GM12878 (cell line): Measurements from ENCODE around the gene SNAPC2. TPM values are rescaled to one million over a fixed set of nuclear protein-coding genes. Genes with fewer than 3 reads are reported as not detected.

Experiments
- ATAC-seq: fragments of 200-7000 bp; cut with Tn5 transposase; 3 replicates; pipeline ENCODE4 v1.9.1; 2020; ENCODE audit warnings: mild to moderate bottlenecking, moderate library complexity
- BruUV-seq: library from RNA; stranded (reverse); fragments of 400-500 nt; replicated peaks from 2 replicates; lab custom pipeline; 2021; lab: Mats Ljungman, UMichigan
- CTCF ChIA-PET: fragments of 300-600 bp; sonication (Branson Sonifier 250); formaldehyde crosslinking; extraction: SDS; loops from one replicate; lab custom pipeline; 2021; ENCODE audit warnings: inconsistent platforms; lab: Yijun Ruan, JAX
- POLR2A ChIA-PET: fragments of 350-600 bp; formaldehyde crosslinking; extraction: SDS; loops from one replicate; lab custom pipeline; 2021; ENCODE audit warnings: inconsistent platforms; lab: Charles Lee
- RAD21 ChIA-PET: fragments of 300-600 bp; sonication (Branson Sonifier 250); formaldehyde crosslinking; loops from one replicate; lab custom pipeline; 2023; ENCODE audit warnings: antibody characterized with exemption; ENCODE audit not compliant: unreplicated experiment; lab: Charles Lee
- SMC1A ChIA-PET: fragments of 300-600 bp; sonication (Branson Sonifier 250); formaldehyde crosslinking; loops from one replicate; lab custom pipeline; 2023; ENCODE audit not compliant: unreplicated experiment, uncharacterized antibody; lab: Charles Lee
- DNase-seq: peaks from one replicate; pipeline ENCODE4 v3.0.0-alpha.2; 2011; ENCODE audit warnings: low read depth, low spot score
- FAIRE-seq: peaks from 3 replicates; lab custom pipeline; 2011; peaks lifted over from hg19 to GRCh38; lab: Jason Lieb, UNC
- H2AFZ ChIP-seq: 2 replicates; pipeline ENCODE4 v1.6.0; 2011; ENCODE audit warnings: low read depth, low read length, control low read depth; ENCODE audit not compliant: control insufficient read depth
- H3K27ac ChIP-seq: 2 replicates; pipeline ENCODE4 v1.5.1; 2011; ENCODE audit warnings: control low read depth; ENCODE audit not compliant: control insufficient read depth, insufficient read depth
- H3K27me3 ChIP-seq, 2 experiments: replicated peaks in 1 of 2; 2 replicates each; pipeline versions ENCODE4 v1.6.0 to v1.6.1; 2011; ENCODE audit warnings: low read length in 1 of 2; ENCODE audit not compliant: control insufficient read depth in 2 of 2, insufficient read depth in 2 of 2
- H3K36me3 ChIP-seq, 2 experiments: 2 replicates each; pipeline ENCODE4 v1.5.1; 2011; ENCODE audit warnings: low read length in 1 of 2; ENCODE audit not compliant: control insufficient read depth in 2 of 2, insufficient read depth in 2 of 2
- H3K4me1 ChIP-seq: 2 replicates; pipeline ENCODE4 v1.6.1; 2011; ENCODE audit warnings: mild to moderate bottlenecking, low read length, moderate library complexity, mixed read lengths; ENCODE audit not compliant: control insufficient read depth, insufficient read depth
- H3K4me2 ChIP-seq: 2 replicates; pipeline ENCODE4 v1.6.0; 2011; ENCODE audit warnings: control low read depth; ENCODE audit not compliant: control insufficient read depth, insufficient read depth
- H3K4me3 ChIP-seq: fragments of 200-600 bp; sonication (generic); 2 replicates; pipeline ENCODE4 v1.5.1; 2016
- H3K79me2 ChIP-seq: 2 replicates; pipeline ENCODE4 v1.6.0; 2011; ENCODE audit warnings: low read length; ENCODE audit not compliant: control insufficient read depth, insufficient read depth
- H3K9ac ChIP-seq: 2 replicates; pipeline ENCODE4 v1.8.0; 2011; ENCODE audit warnings: low read length, control low read depth, mixed read lengths; ENCODE audit not compliant: control insufficient read depth, insufficient read depth
- H3K9me3 ChIP-seq: replicated peaks from 3 replicates; pipeline ENCODE4 v1.5.1; 2011; ENCODE audit warnings: mild to moderate bottlenecking, low read length; ENCODE audit not compliant: control insufficient read depth, insufficient read depth
- H4K20me1 ChIP-seq: 2 replicates; pipeline ENCODE4 v1.6.0; 2011; ENCODE audit not compliant: control insufficient read depth, insufficient read depth
- BCLAF1 ChIP-seq: fragments of 450-650 bp; IDR thresholded peaks from 2 replicates; pipeline ENCODE4 v1.6.1; 2017; ENCODE audit warnings: antibody characterized with exemption, mild to moderate bottlenecking, moderate library complexity
- CBX5 ChIP-seq: sonication (generic); IDR thresholded peaks from 2 replicates; pipeline ENCODE4 v1.6.1; 2016; ENCODE audit warnings: low read depth, moderate library complexity, mild to moderate bottlenecking, inconsistent platforms
- ESRRA ChIP-seq: IDR thresholded peaks from 2 replicates; pipeline ENCODE4 v1.6.1; 2012; ENCODE audit warnings: mild to moderate bottlenecking, low read length, improper control_type of control experiment
- NFIC ChIP-seq: IDR thresholded peaks from 2 replicates; pipeline ENCODE4 v1.6.1; 2012; ENCODE audit warnings: low read depth, mild to moderate bottlenecking, inconsistent platforms, low read length, moderate library complexity
- POLR2AphosphoS5 ChIP-seq: IDR thresholded peaks from 2 replicates; pipeline ENCODE4 v1.6.1; 2011; ENCODE audit warnings: mild to moderate bottlenecking, low read length, inconsistent platforms
- SKIL ChIP-seq: fragments of 450-650 bp; IDR thresholded peaks from 2 replicates; pipeline ENCODE4 v1.6.1; 2017; ENCODE audit warnings: mild to moderate bottlenecking, low read depth, inconsistent platforms; ENCODE audit not compliant: poor library complexity, severe bottlenecking
- SREBF1 ChIP-seq: IDR thresholded peaks from 2 replicates; pipeline ENCODE4 v1.6.1; 2012; ENCODE audit warnings: mild to moderate bottlenecking, low read length
- WGBS: methylation state at CpG from one replicate; pipeline ENCODE4 v1.1.6; 2016; ENCODE audit warnings: low lambda C conversion rate; ENCODE audit not compliant: insufficient replicate concordance, insufficient coverage; ENCODE audit errors: missing lambda C conversion rate; 5-methylcytosine and 5-hydroxymethylcytosine counted together
- in situ Hi-C: fragments of 300-500 bp; cut with MboI; formaldehyde crosslinking; loops from 9 replicates; pipeline ENCODE4 v1.14.3; 2018; ENCODE audit warnings: mixed read lengths
- intact Hi-C: fragments of 100-400 bp; cut with micrococcal nuclease; formaldehyde crosslinking; loops from one replicate; pipeline ENCODE4 v1.14.2; 2022; ENCODE audit not compliant: unreplicated experiment
- polyA plus RNA-seq, 11 experiments: library from polyadenylated mRNA; depleted of rRNA in 4 of 11; unstranded in 6 of 11; stranded (reverse) in 5 of 11; fragments of >200 nt; fragmentation: Nextera tagmentation in 4 of 11; fragmentation: Illumina TruSeq in 1 of 11; extraction: Ambion mirVana in 4 of 11; extraction: Trizol in 1 of 11; gene quantifications; 1 replicate in 1 of 11; 2 replicates in 10 of 11; pipeline versions ENCODE4 v1.2.1 to v1.2.3, GENCODE V29; 2011 to 2016; ENCODE audit warnings: inconsistent platforms in 2 of 11, missing spikeins in 2 of 11, low read depth in 1 of 11
- total RNA-seq, 4 experiments: library from RNA; depleted of rRNA in 3 of 4; stranded (reverse); fragments of >200 nt in 3 of 4; fragmentation: Illumina TruSeq in 1 of 4; extraction: Trizol in 1 of 4; gene quantifications; 2 replicates each; pipeline versions ENCODE4 v1.2.1 to v1.2.3, GENCODE V29; 2013 to 2021
- TF ChIP-seq, protein P1 (sequence below): fragments of 450-650 bp; IDR thresholded peaks from 2 replicates; pipeline ENCODE4 v1.6.1; 2018; ENCODE audit warnings: borderline replicate concordance, mild to moderate bottlenecking; ENCODE audit not compliant: partially characterized antibody
- TF ChIP-seq, protein P2 (sequence below), 3 experiments: IDR thresholded peaks in 2 of 3; conservative IDR thresholded peaks in 1 of 3; 2 replicates each; pipeline ENCODE4 v1.5.1; 2011; ENCODE audit warnings: low read depth in 3 of 3, low read length in 3 of 3, mild to moderate bottlenecking in 3 of 3, control low read depth in 2 of 3, moderate library complexity in 2 of 3, inconsistent platforms in 1 of 3, mixed read lengths in 1 of 3; ENCODE audit not compliant: control insufficient read depth in 2 of 3, insufficient read depth in 1 of 3; ENCODE audit errors: extremely low read depth in 1 of 3

Gene SNAPC2
- total and polyA plus RNA-seq, 10 of the 15 experiments (the other 5 are each of a cell fraction or from before 2014, with no cell fraction given) = 0.19 to 20.8 (median 12.6) TPM

GRCh38 chr19:7899751-7900378 is 20.3 kb upstream of the SNAPC2 start:
- in situ Hi-C loops = no loop called here

More at GRCh38 chr19:7899751-7900378, 20.3 kb upstream of the SNAPC2 start:
- Histone ChIP-seq H3K4me2 (no peak overlapping the region), H3K79me2 (peaks cover 16% of the 10 kb centered on the region), H3K36me3 (no peaks in the 10 kb centered on the region), H3K27ac (no peak overlapping the region), H3K4me1 (peaks cover 10% of the 10 kb centered on the region), H3K27me3 (no peaks in the 10 kb centered on the region), H3K9ac (no peak overlapping the region), H3K9me3 (no peaks in the 10 kb centered on the region), H3K4me3 (no peak overlapping the region), H2AFZ (no peak overlapping the region), H4K20me1 (peaks cover 3% of the 10 kb centered on the region; the same call in 1 of the 2 replicates)
- no TSS peak for BruUV-seq
- intact Hi-C loops = loop anchor here (10.0 kb wide), 1 partner anchor 215 kb away; the partner anchor contains the start of gene TRAPPC5
- ATAC-seq (no peak), DNase-seq (no peak), FAIRE-seq (no peak)
- TF ChIP-seq, protein P1, sequence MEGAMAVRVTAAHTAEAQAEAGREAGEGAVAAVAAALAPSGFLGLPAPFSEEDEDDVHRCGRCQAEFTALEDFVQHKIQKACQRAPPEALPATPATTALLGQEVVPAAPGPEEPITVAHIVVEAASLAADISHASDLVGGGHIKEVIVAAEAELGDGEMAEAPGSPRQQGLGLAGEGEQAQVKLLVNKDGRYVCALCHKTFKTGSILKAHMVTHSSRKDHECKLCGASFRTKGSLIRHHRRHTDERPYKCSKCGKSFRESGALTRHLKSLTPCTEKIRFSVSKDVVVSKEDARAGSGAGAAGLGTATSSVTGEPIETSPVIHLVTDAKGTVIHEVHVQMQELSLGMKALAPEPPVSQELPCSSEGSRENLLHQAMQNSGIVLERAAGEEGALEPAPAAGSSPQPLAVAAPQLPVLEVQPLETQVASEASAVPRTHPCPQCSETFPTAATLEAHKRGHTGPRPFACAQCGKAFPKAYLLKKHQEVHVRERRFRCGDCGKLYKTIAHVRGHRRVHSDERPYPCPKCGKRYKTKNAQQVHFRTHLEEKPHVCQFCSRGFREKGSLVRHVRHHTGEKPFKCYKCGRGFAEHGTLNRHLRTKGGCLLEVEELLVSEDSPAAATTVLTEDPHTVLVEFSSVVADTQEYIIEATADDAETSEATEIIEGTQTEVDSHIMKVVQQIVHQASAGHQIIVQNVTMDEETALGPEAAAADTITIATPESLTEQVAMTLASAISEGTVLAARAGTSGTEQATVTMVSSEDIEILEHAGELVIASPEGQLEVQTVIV = no peak
- TF ChIP-seq ESRRA = no peak
- TF ChIP-seq NFIC = no peak
- no peak for TF ChIP-seq SKIL
- no peak for TF ChIP-seq CBX5
- no peak for TF ChIP-seq POLR2AphosphoS5
- no peak for TF ChIP-seq BCLAF1
- TF ChIP-seq, protein P2, sequence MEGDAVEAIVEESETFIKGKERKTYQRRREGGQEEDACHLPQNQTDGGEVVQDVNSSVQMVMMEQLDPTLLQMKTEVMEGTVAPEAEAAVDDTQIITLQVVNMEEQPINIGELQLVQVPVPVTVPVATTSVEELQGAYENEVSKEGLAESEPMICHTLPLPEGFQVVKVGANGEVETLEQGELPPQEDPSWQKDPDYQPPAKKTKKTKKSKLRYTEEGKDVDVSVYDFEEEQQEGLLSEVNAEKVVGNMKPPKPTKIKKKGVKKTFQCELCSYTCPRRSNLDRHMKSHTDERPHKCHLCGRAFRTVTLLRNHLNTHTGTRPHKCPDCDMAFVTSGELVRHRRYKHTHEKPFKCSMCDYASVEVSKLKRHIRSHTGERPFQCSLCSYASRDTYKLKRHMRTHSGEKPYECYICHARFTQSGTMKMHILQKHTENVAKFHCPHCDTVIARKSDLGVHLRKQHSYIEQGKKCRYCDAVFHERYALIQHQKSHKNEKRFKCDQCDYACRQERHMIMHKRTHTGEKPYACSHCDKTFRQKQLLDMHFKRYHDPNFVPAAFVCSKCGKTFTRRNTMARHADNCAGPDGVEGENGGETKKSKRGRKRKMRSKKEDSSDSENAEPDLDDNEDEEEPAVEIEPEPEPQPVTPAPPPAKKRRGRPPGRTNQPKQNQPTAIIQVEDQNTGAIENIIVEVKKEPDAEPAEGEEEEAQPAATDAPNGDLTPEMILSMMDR (IDR thresholded peaks at IDR 0.05 in 2 of 3, conservative IDR thresholded peaks at IDR 0.05 in 1 of 3; ENCODE audit: control insufficient read depth in 2 of 3, extremely low read depth in 1 of 3, insufficient read depth in 1 of 3, low read depth in 3 of 3, low read length in 3 of 3) = no peak
- no peak for TF ChIP-seq SREBF1
- ChIA-PET SMC1A (no interaction called here), POLR2A (interaction anchor here (0.5 kb wide), 1 partner anchor 762 kb away, joined by 3 read pairs; no protein-coding TSS in a partner anchor), CTCF (interaction anchor here (1.3 to 1.4 kb wide), 3 partner anchors 9 to 262 kb away, joined by 3 to 6 read pairs (median 5); no protein-coding TSS in a partner anchor), RAD21 (interaction anchor here (1.0 to 1.2 kb wide), 2 partner anchors 332 kb away, joined by 3 read pairs; no protein-coding TSS in a partner anchor)
- 88% methylated on average over 34 of the region's 34 CpGs for WGBS
